ENCODE results near the gene DNAH1. TPM values are rescaled to one million over a fixed set of nuclear protein-coding genes. Genes with fewer than 3 reads are reported as not detected.

The DNAH1 gene
- total and polyA plus RNA-seq, 2 of the 13 experiments (the other 11 are each of a cell fraction or from before 2014, with no cell fraction given), result 0.64 to 3.5 TPM

GRCh38 chr3:52289747-52290595 lies 26.1 kb upstream of the DNAH1 start (continued):
- peak; percentile 82; the same call in 1 of the 2 replicates for TF ChIP-seq ZNF709 (CRISPR knock-in tag; IDR thresholded peaks at IDR 0.05)
- no peak for TF ChIP-seq ZIK1 (CRISPR knock-in tag; IDR thresholded peaks at IDR 0.05; ENCODE audit: borderline replicate concordance, low read depth)
- no peak for TF ChIP-seq ZNF282 (IDR thresholded peaks at IDR 0.05; ENCODE audit: partially characterized antibody)
- TF ChIP-seq PITX1 (CRISPR knock-in tag; IDR thresholded peaks at IDR 0.05), result peak; percentile 83
- TF ChIP-seq MBNL3 (CRISPR knock-in tag; conservative IDR thresholded peaks at IDR 0.05), result no peak
- peak; percentile 55; the same call in 1 of the 2 replicates for TF ChIP-seq SALL1 (CRISPR knock-in tag; IDR thresholded peaks at IDR 0.05)
- TF ChIP-seq FOXK2 (IDR thresholded peaks at IDR 0.05), result no peak
- no peak for TF ChIP-seq ZBTB26 (CRISPR knock-in tag; IDR thresholded peaks at IDR 0.05; ENCODE audit: borderline replicate concordance)
- TF ChIP-seq ZNF598 (CRISPR knock-in tag; IDR thresholded peaks at IDR 0.05; ENCODE audit: borderline replicate concordance), result no peak
- no peak for TF ChIP-seq GZF1 (CRISPR knock-in tag; IDR thresholded peaks at IDR 0.05)
- peak; percentile 53 for TF ChIP-seq MZF1 (CRISPR knock-in tag; IDR thresholded peaks at IDR 0.05; ENCODE audit: borderline replicate concordance)
- no peak for TF ChIP-seq HHEX (CRISPR knock-in tag; IDR thresholded peaks at IDR 0.05)
- TF ChIP-seq MEIS1 (CRISPR knock-in tag; IDR thresholded peaks at IDR 0.05; ENCODE audit: borderline replicate concordance), result 0 out of 2 replicates have a peak, but pooled peaks have one; percentile 58
- TF ChIP-seq ARID4A (CRISPR knock-in tag; IDR thresholded peaks at IDR 0.05; ENCODE audit: borderline replicate concordance), result peak; percentile 85
- peak; percentile 75 for TF ChIP-seq BORCS8-MEF2B (CRISPR knock-in tag; IDR thresholded peaks at IDR 0.05)
- no peak for TF ChIP-seq KDM1A (CRISPR knock-in tag; IDR thresholded peaks at IDR 0.05)
- TF ChIP-seq ZNF749 (CRISPR knock-in tag; IDR thresholded peaks at IDR 0.05; ENCODE audit: borderline replicate concordance), result no peak
- no peak for TF ChIP-seq HES4 (CRISPR knock-in tag; IDR thresholded peaks at IDR 0.05; ENCODE audit: borderline replicate concordance)
- TF ChIP-seq MED13 (CRISPR knock-in tag; IDR thresholded peaks at IDR 0.05), result 0 out of 2 replicates have a peak, but pooled peaks have one; percentile 35
- TF ChIP-seq ZBTB2 (CRISPR knock-in tag; IDR thresholded peaks at IDR 0.05; ENCODE audit: low read depth), result no peak
- TF ChIP-seq TRIM22 (IDR thresholded peaks at IDR 0.05), result no peak
